ENCODE measurements around the gene SHROOM3. TPM values are rescaled to one million over a fixed set of nuclear protein-coding genes. Genes with fewer than 3 reads are reported as not detected.

Gene SHROOM3
- total RNA-seq, 2 donors from 2014 or later, result 56.7 to 96.0 TPM

DNA sequence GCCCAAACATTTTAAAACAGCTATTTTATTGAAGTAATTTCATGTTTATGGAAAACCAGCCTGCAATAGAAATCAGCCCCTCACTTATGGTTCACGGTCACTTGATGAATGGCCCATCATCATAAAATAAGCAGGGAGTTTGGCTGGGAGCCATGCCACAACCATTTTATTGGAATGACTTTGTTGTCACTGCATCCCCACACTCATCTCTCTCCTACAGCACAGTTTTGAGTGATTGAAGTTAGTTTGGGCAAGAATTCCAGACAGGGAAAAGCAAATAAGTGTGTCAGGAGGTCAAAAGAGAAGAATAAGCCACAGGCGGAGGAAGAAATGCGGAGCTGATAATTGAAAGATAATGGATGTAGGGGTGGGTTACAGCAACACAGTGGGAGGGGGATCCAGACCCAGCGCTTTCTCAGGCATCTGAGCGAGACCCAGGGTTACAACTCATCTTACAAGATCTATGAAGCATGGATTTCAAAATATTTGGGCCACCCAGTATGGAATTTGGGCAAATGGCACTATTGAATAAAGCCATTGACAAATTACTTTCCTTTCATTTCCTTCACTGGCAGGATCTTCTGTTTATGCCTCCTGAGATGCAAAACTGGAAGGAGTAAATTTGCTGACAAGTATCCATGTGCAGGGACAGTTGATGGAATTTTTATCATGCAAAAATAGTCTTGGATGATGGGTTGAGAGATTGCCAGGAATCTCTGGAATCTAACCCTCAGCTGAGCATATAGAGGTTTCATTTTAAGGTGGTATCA is 100.8 kb downstream of the SHROOM3 start:
- no peaks in the 10 kb centered on the region for H3K27me3 ChIP-seq
- H3K9me3 ChIP-seq, result no peaks in the 10 kb centered on the region
- WGBS, 2 donors, result 71 to 72% methylated on average over 5 of the region's 5 CpGs
- H3K4me3 ChIP-seq, result no peak overlapping the region
- TF ChIP-seq POLR2A (IDR thresholded peaks at IDR 0.05), result no peak
- TF ChIP-seq, protein P1, sequence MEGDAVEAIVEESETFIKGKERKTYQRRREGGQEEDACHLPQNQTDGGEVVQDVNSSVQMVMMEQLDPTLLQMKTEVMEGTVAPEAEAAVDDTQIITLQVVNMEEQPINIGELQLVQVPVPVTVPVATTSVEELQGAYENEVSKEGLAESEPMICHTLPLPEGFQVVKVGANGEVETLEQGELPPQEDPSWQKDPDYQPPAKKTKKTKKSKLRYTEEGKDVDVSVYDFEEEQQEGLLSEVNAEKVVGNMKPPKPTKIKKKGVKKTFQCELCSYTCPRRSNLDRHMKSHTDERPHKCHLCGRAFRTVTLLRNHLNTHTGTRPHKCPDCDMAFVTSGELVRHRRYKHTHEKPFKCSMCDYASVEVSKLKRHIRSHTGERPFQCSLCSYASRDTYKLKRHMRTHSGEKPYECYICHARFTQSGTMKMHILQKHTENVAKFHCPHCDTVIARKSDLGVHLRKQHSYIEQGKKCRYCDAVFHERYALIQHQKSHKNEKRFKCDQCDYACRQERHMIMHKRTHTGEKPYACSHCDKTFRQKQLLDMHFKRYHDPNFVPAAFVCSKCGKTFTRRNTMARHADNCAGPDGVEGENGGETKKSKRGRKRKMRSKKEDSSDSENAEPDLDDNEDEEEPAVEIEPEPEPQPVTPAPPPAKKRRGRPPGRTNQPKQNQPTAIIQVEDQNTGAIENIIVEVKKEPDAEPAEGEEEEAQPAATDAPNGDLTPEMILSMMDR (IDR thresholded peaks at IDR 0.05), result no peak
- ATAC-seq, result no peak
- no peak for DNase-seq
- H3K36me3 ChIP-seq (replicated peaks in 1 of 2; ENCODE audit: insufficient read depth in 1 of 2, low read depth in 2 of 2), result no peaks in the 10 kb centered on the region
- intact Hi-C loops (cut with DNase I), result no loop called here
- peak overlapping the region in 3 of 4 donors; percentile 3 to 38 (median 5) for H3K27ac ChIP-seq
- peaks cover 25% of the 10 kb centered on the region for H3K4me1 ChIP-seq

GRCh38 chr4:76536373-76536689 is 101.3 kb downstream of the SHROOM3 start:
- no peaks in the 10 kb centered on the region for H3K9me3 ChIP-seq
- H3K27ac ChIP-seq, result peak overlapping the region in 1 of 4 donors; percentile 3
- TF ChIP-seq, protein P1 (IDR thresholded peaks at IDR 0.05), result no peak
- no peak for TF ChIP-seq POLR2A (IDR thresholded peaks at IDR 0.05)
- H3K36me3 ChIP-seq (replicated peaks in 1 of 2; ENCODE audit: insufficient read depth in 1 of 2, low read depth in 2 of 2), result no peaks in the 10 kb centered on the region
- peaks cover 25% of the 10 kb centered on the region for H3K4me1 ChIP-seq
- no peaks in the 10 kb centered on the region for H3K27me3 ChIP-seq
- WGBS, 2 donors, result 12 to 16% methylated on average over 2 of the region's 2 CpGs
- DNase-seq (no peak), ATAC-seq (peak; percentile 39)
- intact Hi-C loops (cut with DNase I), result no loop called here
- no peak overlapping the region for H3K4me3 ChIP-seq

- Histone ChIP-seq H3K4me3 (no peak overlapping the region), H3K36me3 (replicated peaks in 1 of 2; ENCODE audit: insufficient read depth in 1 of 2, low read depth in 2 of 2) (no peaks in the 10 kb centered on the region), H3K4me1 (peaks cover 25% of the 10 kb centered on the region), H3K27ac (no peak overlapping the region), H3K27me3 (no peaks in the 10 kb centered on the region), H3K9me3 (no peaks in the 10 kb centered on the region)
- DNase-seq, result no peak
- TF ChIP-seq POLR2A (IDR thresholded peaks at IDR 0.05), result no peak
- TF ChIP-seq, protein P1 (IDR thresholded peaks at IDR 0.05), result no peak
- no peak for ATAC-seq
- intact Hi-C loops (cut with DNase I), result no loop called here
These were observed 103.3 kb downstream of the SHROOM3 start for GRCh38 chr4:76538296-76538695.

DNA sequence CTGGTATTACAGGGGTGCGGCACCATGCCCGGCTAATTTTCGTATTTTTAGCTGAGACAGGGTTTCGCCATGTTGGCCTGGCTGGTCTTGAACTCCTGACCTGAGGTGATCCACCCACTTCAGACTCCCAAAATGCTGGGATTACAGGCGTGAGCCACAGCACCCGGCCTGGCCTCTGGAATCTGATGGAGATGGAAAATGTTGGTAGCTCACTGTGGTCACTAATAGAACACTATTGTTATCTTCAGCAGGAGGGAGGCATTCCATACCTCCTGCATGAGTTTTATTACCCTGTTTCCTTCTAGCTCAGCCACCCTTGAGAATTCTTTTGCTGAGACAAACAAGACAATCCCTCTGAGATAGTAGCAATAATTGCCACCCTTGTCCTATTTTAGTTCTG is 105.0 kb downstream of the SHROOM3 start:
- WGBS, 2 donors, result 86 to 91% methylated on average over 6 of the region's 6 CpGs
- intact Hi-C loops (cut with DNase I), result no loop called here
- Histone ChIP-seq H3K36me3 (replicated peaks in 1 of 2; ENCODE audit: insufficient read depth in 1 of 2, low read depth in 2 of 2) (no peaks in the 10 kb centered on the region), H3K4me3 (no peak overlapping the region), H3K9me3 (no peaks in the 10 kb centered on the region), H3K27me3 (no peaks in the 10 kb centered on the region), H3K27ac (peak overlapping the region in 2 of 4 donors; percentile 44 to 64), H3K4me1 (peaks cover 25% of the 10 kb centered on the region)
- TF ChIP-seq, protein P1 (IDR thresholded peaks at IDR 0.05), result no peak
- no peak for TF ChIP-seq POLR2A (IDR thresholded peaks at IDR 0.05)
- ATAC-seq (peak; percentile 69), DNase-seq (no peak)

- ATAC-seq, result no peak
- Histone ChIP-seq H3K27me3 (no peaks in the 10 kb centered on the region), H3K4me1 (peaks cover 24% of the 10 kb centered on the region), H3K36me3 (replicated peaks in 1 of 2; ENCODE audit: insufficient read depth in 1 of 2, low read depth in 2 of 2) (no peaks in the 10 kb centered on the region), H3K4me3 (no peak overlapping the region), H3K9me3 (no peaks in the 10 kb centered on the region), H3K27ac (peak overlapping the region in 2 of 4 donors; percentile 44 to 64)
- no peak for DNase-seq
- intact Hi-C loops (cut with DNase I), result no loop called here
- TF ChIP-seq, protein P1 (IDR thresholded peaks at IDR 0.05), result no peak
- 76 to 83% methylated on average over 2 of the region's 2 CpGs for WGBS, 2 donors
These were observed 105.5 kb downstream of the SHROOM3 start for GRCh38 chr4:76540486-76540885.

Measured in body of pancreas (tissue), 4 donors.